Keratinocyte (primary cell): ENCODE measurements around the gene PTPRN2.

ENCODE experiments used
- EZH2 ChIP-seq: IDR thresholded peaks from one replicate; pipeline ENCODE4 v1.6.1; 2012; ENCODE audit warnings: inconsistent platforms, mild to moderate bottlenecking, low read length, moderate library complexity
- TF ChIP-seq, protein P1 (sequence below), 3 experiments: IDR thresholded peaks in 1 of 3; conservative IDR thresholded peaks in 1 of 3; optimal IDR thresholded peaks in 1 of 3; 2 replicates in 2 of 3; 3 replicates in 1 of 3; pipeline versions ENCODE3 to v1.5.1; 2011; ENCODE audit warnings: low read length in 3 of 3, mild to moderate bottlenecking in 3 of 3, moderate library complexity in 2 of 3, control low read depth in 1 of 3, inconsistent platforms in 1 of 3; ENCODE audit not compliant: insufficient read depth in 2 of 3; ENCODE audit errors: extremely low read depth in 1 of 3

DNA sequence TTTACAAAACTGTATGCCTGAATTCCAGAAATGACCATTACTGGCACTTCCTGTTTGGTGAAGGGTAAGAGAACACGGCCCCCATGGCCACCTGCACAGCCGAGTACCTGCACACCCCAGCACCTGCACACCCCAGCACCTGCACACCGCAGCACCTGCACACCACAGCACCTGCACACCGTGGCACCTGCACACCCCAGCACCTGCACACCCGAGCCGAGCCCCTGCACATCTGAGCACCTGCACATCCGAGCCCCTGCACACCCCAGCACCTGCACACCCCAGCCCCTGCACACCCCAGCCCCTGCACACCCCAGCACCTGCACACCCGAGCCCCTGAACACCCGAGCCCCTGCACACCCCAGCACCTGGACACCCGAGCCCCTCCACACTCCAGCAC lies 1007.3 kb downstream of the PTPRN2 start:
- TF ChIP-seq, protein P1, sequence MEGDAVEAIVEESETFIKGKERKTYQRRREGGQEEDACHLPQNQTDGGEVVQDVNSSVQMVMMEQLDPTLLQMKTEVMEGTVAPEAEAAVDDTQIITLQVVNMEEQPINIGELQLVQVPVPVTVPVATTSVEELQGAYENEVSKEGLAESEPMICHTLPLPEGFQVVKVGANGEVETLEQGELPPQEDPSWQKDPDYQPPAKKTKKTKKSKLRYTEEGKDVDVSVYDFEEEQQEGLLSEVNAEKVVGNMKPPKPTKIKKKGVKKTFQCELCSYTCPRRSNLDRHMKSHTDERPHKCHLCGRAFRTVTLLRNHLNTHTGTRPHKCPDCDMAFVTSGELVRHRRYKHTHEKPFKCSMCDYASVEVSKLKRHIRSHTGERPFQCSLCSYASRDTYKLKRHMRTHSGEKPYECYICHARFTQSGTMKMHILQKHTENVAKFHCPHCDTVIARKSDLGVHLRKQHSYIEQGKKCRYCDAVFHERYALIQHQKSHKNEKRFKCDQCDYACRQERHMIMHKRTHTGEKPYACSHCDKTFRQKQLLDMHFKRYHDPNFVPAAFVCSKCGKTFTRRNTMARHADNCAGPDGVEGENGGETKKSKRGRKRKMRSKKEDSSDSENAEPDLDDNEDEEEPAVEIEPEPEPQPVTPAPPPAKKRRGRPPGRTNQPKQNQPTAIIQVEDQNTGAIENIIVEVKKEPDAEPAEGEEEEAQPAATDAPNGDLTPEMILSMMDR (optimal IDR thresholded peaks at IDR 0.05 in 1 of 3, IDR thresholded peaks at IDR 0.05 in 1 of 3, conservative IDR thresholded peaks at IDR 0.05 in 1 of 3; ENCODE audit: extremely low read depth in 1 of 3, insufficient read depth in 2 of 3, low read length in 3 of 3) = no peak
- no peak for TF ChIP-seq EZH2
